H4 (cell line): ENCODE data around the gene LY6G6C. TPM values are rescaled to one million over a fixed set of nuclear protein-coding genes. Genes with fewer than 3 reads are reported as not detected.

ENCODE experiments used
- DNase-seq: peaks from one replicate; pipeline ENCODE4 v3.0.0-alpha.2; 2015; ENCODE audit warnings: low spot score
- total RNA-seq: library from RNA; depleted of rRNA; stranded (reverse); fragments of >200 nt; shearing (Covaris generic); gene quantifications from 2 replicates; pipeline ENCODE4 v1.2.3, GENCODE V29; 2014

LY6G6C gene
- total RNA-seq, 1 experiment from 2014 or later, result not detected

- DNase-seq, result no peak
Observed at GRCh38 chr6:31741815-31742214, 20.3 kb upstream of the LY6G6C start.

DNA sequence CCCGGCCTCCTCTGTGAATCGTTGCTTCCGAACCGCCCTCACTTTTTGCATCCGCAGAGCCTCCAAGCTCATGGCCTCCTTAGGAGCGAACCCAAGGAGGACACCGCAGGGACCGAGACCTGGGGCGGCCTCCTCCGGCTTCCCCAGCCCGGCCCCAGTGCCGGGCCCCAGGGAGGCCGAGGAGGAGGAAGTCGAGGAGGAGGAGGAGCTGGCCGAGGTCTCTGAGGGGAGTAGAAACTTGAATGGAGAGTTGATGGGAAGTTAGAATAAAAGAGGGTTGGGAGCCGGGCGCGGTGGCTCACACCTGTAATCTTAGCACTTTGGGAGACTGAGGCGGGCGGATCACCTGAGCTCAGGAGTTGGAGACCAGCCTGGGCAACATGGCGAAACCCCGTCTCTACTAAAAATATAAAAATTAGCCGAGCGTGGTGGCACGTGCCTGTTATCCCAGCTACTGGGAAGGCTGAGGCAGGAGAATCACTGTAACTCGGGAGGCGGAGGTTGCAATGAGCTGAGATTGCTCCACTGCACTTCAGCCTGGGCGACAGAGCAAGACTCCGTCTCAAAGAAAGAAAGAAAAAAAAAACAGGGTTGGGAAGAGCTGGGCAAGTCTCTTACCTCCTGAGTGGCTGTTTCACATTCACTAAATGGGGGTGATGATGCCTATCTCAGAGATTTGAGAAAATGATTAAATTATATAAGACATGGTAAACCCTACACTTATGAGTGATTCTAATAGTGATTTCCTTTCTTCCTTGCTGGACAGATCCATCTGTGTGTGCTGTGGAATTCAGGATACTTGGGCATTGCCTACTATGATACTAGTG is 19.1 kb upstream of the LY6G6C start:
- no peak for DNase-seq

DNA sequence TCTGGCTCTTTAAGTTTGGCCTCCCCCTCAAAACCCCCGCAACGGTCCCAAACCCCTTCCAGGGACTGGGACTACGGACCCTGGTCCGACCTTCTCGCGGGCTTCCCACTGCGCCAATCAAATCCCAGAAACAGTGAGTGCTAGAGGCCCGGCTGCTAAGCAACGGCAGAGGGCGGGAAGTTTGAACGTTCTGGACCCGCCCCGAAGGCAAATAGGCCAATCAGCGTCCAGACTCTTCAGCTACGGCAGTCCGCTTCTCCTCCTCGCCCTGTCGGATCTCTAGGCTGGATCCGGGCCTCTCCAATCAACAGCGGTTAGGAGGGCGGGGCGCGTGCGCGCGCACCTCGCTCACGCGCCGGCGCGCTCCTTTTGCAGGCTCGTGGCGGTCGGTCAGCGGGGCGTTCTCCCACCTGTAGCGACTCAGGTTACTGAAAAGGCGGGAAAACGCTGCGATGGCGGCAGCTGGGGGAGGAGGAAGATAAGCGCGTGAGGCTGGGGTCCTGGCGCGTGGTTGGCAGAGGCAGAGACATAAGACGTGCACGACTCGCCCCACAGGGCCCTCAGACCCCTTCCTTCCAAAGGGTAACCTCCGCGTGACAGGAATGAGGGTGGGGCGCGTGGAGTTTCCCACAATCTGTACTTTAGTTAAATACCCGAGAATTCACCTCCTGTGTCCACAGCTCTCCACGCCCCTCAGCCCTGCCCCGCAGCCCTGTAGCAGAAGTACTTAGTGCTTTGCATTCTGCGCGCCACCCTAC is 18.3 kb upstream of the LY6G6C start, which contains the start of gene MSH5:
Gene MSH5, plus strand, starts transcription at position 367 of the 758 bp plus-strand sequence. CDS start 462 bp downstream, outside the sequence.
- DNase-seq, result peak; percentile 98

GRCh38 chr6:31737991-31738979 is 16.7 kb upstream of the LY6G6C start:
- peak; percentile 84 for DNase-seq

- DNase-seq, result no peak
Observed at GRCh38 chr6:31737315-31737990, 15.9 kb upstream of the LY6G6C start.

DNA sequence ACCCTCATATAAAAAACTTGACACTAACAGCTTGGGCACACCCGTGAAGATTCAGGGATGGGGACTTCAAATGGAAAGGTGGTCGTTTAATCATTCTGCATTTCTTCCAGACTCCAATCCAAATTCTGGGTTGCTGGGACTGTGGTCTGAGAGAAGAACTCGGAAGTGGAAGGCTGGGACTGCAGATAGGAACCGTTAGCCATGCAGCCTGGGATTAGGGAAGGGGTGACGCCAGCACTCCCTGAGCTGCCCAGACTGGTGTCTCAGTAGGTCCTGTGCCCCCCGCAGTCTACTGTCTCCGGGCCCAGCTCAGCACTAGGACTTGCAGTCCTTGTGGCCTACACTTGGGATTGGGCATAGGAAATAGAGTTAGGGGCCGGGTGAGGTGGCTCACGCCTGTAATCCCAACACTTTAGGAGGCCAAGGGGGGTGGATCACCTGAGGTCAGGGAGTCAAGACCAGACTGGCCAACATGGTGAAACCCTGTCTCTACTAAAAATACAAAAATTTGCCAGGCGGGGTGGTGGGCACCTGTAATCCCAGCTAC is 15.3 kb upstream of the LY6G6C start:
- no peak for DNase-seq

DNA sequence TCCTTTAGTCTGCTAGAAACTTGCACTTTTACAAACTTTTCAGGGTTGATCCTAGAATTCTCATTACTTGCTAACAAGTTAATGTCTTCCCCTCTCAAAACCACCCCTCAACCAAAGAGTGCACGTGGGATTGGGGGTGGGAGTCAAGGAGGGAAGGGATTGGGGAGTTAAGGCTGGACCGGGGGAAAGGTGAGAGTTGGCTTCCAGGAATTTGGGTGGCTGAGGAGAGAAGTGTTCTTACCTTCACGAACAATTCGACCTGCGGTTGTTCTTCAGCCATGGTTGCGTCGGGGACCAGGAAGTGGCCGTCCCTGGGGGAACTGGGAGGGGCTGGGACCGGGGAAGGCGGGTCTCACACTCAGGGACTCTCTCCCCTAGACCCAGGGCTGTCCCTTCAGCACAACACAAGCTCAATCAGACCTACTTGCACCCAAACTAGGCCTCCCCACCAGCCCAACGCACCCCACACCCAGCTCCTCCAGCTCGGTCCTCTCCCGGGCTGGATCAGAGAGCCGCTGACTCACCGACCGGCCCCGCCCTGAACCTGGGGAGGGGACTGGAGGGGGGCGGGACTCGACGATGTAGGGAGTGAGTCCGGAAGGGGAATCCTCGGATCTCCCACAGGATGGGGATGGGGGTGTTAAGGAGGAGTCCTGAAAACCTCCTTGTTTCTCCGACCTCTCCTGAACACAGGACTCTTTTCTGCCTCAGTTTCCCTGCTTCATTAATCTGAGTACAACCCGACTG is 14.6 kb upstream of the LY6G6C start, which contains the start of gene CLIC1:
Gene CLIC1, minus strand, starts transcription at position 510 of the 747 bp plus-strand sequence. Its CDS starts 230 bp downstream, at position 280.
- peak; percentile 87 for DNase-seq

- DNase-seq, result peak; percentile 64
Observed at GRCh38 chr6:31734821-31735406, 13.4 kb upstream of the LY6G6C start.

DNA sequence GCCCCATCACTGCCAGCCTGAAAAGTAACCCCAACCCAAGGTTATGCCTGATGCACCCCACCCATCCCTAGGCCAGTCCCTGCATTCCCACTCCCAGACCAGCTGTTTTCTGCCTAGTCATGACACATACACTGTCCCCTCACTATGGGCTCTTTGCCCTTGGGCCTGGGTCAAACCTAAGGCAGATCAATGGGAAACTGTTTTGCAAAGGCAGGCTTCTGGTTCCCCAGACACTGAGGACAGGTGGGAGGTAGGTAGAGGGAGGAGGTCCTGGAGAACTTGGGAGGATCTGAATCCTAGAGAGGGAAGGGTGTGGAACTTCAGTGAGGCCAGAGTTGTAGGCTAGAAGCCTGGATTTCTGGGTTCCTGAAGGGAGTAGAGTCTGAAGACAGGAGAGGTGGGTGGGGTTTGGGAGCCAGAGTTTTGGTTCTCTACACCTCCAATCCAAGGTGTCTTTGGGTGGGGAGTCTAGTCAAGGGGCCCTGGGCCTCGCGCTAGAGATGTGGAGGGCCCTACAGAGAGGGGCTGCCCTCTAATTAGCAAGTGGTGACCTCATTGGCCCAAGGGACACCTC is 12.8 kb upstream of the LY6G6C start:
- no peak for DNase-seq

DNA sequence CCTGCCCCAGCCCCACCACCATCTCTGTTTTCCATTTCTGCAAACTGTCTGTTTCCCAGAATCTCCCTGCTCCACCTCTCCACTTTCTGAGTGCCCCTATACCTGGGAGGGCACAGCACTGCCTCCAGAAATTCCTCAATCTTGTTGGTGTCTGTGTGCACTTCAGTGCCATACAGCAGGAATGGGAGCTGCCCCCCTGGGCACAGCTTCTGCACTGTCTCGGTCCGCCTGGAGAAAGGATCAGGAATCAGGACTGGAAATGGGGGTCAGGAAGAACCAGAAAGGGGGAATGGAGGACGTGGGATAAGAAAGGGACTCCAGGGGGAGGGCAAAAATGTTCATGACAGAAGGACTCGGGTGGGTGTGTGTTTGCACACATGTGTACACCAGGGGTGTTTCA is 12.2 kb upstream of the LY6G6C start:
- DNase-seq, result no peak

DNA sequence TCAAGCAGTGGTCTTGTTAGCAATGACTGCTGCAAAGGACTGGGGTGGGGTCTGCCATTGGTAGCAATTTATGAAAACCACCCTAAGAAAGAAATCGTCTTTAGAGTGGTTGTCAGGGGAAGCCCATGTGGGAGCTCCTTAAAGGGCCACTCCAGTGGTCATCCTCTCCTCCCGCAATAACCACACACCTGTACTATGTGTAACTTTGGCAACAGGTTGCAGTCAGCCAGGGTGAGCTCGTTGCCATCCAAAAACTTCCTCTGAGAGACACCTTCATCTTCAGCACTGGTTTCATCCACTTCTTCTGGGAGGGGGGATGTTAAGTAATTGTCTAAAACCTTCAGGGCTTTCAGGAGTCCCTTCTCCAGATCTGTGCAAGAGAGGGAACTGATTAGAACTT is 10.5 kb upstream of the LY6G6C start:
- DNase-seq, result no peak

- no peak for DNase-seq
Observed at GRCh38 chr6:31730631-31731086, 9.1 kb upstream of the LY6G6C start.

DNA sequence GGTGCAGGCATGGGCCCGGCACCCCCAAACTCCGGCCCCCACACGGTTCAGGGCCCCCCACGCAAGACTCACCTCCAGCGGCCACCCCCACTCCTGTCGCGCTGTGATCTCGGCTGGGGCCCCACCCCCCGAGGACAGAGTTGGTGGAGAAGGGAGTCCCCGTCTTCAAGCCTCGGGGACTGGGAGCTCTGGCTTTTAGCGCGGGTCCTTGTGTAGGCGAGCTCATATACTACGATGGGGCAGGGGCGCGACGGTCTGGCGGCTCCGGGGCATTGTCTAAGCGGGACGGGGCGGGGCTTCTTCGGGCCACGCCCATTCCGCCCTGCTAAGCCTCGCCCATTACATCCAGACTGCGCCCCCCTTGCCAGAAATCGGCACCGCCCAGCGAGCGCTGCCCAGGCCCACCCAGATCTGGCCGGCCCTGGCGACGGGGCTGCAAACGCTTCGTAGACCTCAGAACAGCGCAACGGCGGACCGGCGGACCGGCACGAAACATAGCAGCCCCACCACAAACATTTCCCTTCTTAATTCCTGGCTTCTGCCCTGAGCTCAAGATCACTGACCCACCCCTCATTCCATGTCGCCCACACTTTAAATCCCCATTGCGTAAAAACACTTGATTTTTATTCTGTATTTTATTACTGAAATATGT is 8.6 kb upstream of the LY6G6C start:
- peak; percentile 78 for DNase-seq

- DNase-seq, result peak; percentile 79
Observed at GRCh38 chr6:31729515-31729978, 8.0 kb upstream of the LY6G6C start.

- DNase-seq, result no peak
Observed at GRCh38 chr6:31728767-31729514, 7.4 kb upstream of the LY6G6C start, which contains the start of gene DDAH2. TSS of gene DDAH2 (minus strand) at chr6:31729299. CDS start at chr6:31729161, 138 bp downstream.

- no peak for DNase-seq
Observed at GRCh38 chr6:31727717-31728671, 6.4 kb upstream of the LY6G6C start.
